Measurements from ENCODE around the gene LTB4R.

The LTB4R gene

GRCh38 chr14:24286996-24287395 lies 24.3 kb upstream of the LTB4R start:
- TF ChIP-seq POLR2AphosphoS5 (IDR thresholded peaks at IDR 0.05; ENCODE audit: low read depth, low read length), result no peak
- no peak for TF ChIP-seq FOXP2 (optimal IDR thresholded peaks at IDR 0.05; ENCODE audit: borderline replicate concordance, extremely low read depth, extremely low read length, insufficient read depth)
- TF ChIP-seq REST (IDR thresholded peaks at IDR 0.05; ENCODE audit: insufficient read depth in 1 of 2, low read depth in 2 of 2, low read length in 2 of 2), result no peak
- no peak for TF ChIP-seq TAF1 (IDR thresholded peaks at IDR 0.05; ENCODE audit: borderline replicate concordance, insufficient read depth, low read length)
- no peak for TF ChIP-seq SIN3A (IDR thresholded peaks at IDR 0.05; ENCODE audit: borderline replicate concordance, insufficient read depth, low read length)

GRCh38 chr14:24289649-24290280 lies 21.5 kb upstream of the LTB4R start:
- no peak for TF ChIP-seq TAF1 (IDR thresholded peaks at IDR 0.05; ENCODE audit: borderline replicate concordance, insufficient read depth, low read length)
- no peak for TF ChIP-seq SIN3A (IDR thresholded peaks at IDR 0.05; ENCODE audit: borderline replicate concordance, insufficient read depth, low read length)
- TF ChIP-seq POLR2AphosphoS5 (IDR thresholded peaks at IDR 0.05; ENCODE audit: low read depth, low read length), result no peak
- TF ChIP-seq REST (IDR thresholded peaks at IDR 0.05; ENCODE audit: insufficient read depth in 1 of 2, low read depth in 2 of 2, low read length in 2 of 2), result no peak
- TF ChIP-seq FOXP2 (optimal IDR thresholded peaks at IDR 0.05; ENCODE audit: borderline replicate concordance, extremely low read depth, extremely low read length, insufficient read depth), result no peak

GRCh38 chr14:24290746-24291145 lies 20.6 kb upstream of the LTB4R start:
- TF ChIP-seq SIN3A (IDR thresholded peaks at IDR 0.05; ENCODE audit: borderline replicate concordance, insufficient read depth, low read length) (no peak), FOXP2 (optimal IDR thresholded peaks at IDR 0.05; ENCODE audit: borderline replicate concordance, extremely low read depth, extremely low read length, insufficient read depth) (no peak)

- no peak for TF ChIP-seq FOXP2 (optimal IDR thresholded peaks at IDR 0.05; ENCODE audit: borderline replicate concordance, extremely low read depth, extremely low read length, insufficient read depth)
- TF ChIP-seq POLR2AphosphoS5 (IDR thresholded peaks at IDR 0.05; ENCODE audit: low read depth, low read length), result no peak
- no peak for TF ChIP-seq TAF1 (IDR thresholded peaks at IDR 0.05; ENCODE audit: borderline replicate concordance, insufficient read depth, low read length)
Observed at GRCh38 chr14:24291446-24292117, 19.7 kb upstream of the LTB4R start.

- TF ChIP-seq POLR2AphosphoS5 (IDR thresholded peaks at IDR 0.05; ENCODE audit: low read depth, low read length), result no peak
Observed at GRCh38 chr14:24292118-24292807, 19.0 kb upstream of the LTB4R start.

- TF ChIP-seq FOXP2 (optimal IDR thresholded peaks at IDR 0.05; ENCODE audit: borderline replicate concordance, extremely low read depth, extremely low read length, insufficient read depth) (no peak), REST (IDR thresholded peaks at IDR 0.05; ENCODE audit: insufficient read depth in 1 of 2, low read depth in 2 of 2, low read length in 2 of 2) (no peak), POLR2AphosphoS5 (IDR thresholded peaks at IDR 0.05; ENCODE audit: low read depth, low read length) (no peak), SIN3A (IDR thresholded peaks at IDR 0.05; ENCODE audit: borderline replicate concordance, insufficient read depth, low read length) (no peak), TAF1 (IDR thresholded peaks at IDR 0.05; ENCODE audit: borderline replicate concordance, insufficient read depth, low read length) (no peak)
Observed at GRCh38 chr14:24293525-24293924, 17.8 kb upstream of the LTB4R start.

All from PFSK-1 (cell line).